ENCODE results near the gene ADAMTS6.

DNA sequence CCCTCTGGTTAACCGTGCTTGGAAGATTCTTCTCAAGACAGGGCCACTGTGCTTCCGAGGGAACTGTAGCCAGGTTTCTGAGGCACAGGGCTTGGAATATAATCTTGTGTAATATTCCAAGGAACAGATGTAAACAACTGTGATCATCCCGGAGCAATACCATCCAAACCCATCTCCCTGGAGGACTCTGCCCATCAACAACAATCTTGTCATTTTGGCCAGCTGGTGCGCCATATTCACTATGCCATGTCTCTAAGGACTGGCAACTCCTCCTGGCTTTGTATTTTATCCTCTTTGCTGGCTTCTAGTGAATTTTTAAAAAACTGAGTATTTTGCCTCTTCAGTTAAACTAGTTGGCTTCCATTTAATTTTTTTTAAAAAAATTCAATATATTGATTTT is 349.3 kb downstream of the ADAMTS6 start:
- TF ChIP-seq POLR2AphosphoS5 (IDR thresholded peaks at IDR 0.05; ENCODE audit: low read depth, low read length) (no peak), POLR2A (IDR thresholded peaks at IDR 0.05; ENCODE audit: low read depth, low read length) (no peak), TAF1 (IDR thresholded peaks at IDR 0.05; ENCODE audit: borderline replicate concordance, low read depth, low read length) (no peak)

Measured in GM12892 (cell line).